HG02759 (cell line): ENCODE results near the gene TSPYL2.

Experiments
- ATAC-seq: cut with Tn5 transposase; IDR thresholded peaks from one replicate; pipeline ENCODE4 v1.9.1; 2021; ENCODE audit warnings: mild to moderate bottlenecking, moderate library complexity; ENCODE audit not compliant: unreplicated experiment

TSPYL2 gene

DNA sequence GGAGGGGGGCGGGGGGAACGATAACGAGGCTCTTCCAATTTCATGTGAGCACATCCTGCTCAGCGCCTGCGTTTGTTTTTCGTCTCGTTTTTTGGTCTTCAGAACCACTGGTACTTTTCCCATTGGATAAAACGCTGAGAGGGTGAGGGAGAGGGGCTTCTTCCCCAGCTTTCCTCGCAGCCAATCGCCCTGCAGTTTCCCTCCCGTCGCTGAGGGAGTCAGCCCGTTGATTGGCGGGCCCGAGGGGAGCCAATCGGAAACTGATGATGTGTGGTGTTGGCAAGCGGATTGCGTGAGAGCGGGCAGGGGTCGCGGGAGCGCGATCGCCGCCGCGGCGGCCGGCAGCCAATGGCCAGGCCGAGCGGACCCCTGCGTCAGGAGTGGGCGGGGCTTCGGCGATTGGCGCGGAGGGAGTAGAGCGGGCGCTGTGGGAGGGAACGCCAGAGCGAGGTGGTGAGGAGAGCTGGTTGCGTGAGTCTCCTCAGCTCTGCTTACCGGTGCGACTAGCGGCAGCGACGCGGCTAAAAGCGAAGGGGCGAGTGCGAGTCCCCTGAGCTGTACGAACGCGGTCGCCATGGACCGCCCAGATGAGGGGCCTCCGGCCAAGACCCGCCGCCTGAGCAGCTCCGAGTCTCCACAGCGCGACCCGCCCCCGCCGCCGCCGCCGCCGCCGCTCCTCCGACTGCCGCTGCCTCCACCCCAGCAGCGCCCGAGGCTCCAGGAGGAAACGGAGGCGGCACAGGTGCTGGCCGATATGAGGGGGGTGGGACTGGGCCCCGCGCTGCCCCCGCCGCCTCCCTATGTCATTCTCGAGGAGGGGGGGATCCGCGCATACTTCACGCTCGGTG lies at the start of gene TSPYL2:
Gene TSPYL2, plus strand, starts transcription at position 443 of the 848 bp plus-strand sequence. Its CDS starts 132 bp downstream, at position 575.
- peak; percentile 95 for ATAC-seq

DNA sequence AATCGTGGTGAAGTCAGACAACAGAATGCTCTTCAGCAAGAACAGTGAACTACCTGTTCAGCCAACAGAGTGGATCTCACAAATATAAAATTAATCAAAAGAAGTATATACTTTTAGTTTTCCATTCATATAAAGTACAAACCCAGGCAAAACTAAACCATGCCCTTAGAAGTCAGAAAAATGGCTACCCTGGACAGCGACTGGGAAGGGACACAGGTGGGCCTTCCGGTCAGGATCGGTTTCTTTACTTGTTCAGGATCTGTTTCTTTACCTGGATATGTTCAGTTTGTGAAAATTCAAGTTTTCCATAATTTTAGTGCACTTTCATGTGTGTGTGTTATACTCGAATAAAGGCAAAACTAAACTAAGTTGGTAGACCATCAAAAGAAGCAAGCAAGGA lies 46.0 kb upstream of the TSPYL2 start:
- ATAC-seq = no peak

GRCh38 chrX:53039236-53039635 lies 42.9 kb upstream of the TSPYL2 start:
- ATAC-seq = no peak

DNA sequence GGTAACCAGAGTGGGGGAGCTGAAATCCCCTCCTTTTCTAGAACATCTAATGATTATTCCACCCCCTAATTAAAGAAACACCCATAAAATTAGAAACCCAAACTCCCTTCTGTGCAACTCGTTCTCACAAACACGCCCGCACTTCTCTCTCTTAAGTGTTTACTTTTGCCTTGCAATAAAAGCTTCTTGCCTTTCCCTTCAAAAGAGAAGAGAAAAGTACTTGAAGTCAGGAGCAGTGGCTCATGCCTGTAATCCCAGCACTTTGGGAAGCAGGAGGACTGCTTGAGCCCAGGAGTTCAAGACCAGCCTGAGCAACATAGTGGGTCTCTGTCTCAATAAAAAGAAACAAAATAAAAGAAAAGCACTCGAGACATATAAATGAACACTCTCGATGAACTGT lies 37.2 kb upstream of the TSPYL2 start:
- no peak for ATAC-seq

- no peak for ATAC-seq
Observed at GRCh38 chrX:53047228-53047627, 34.9 kb upstream of the TSPYL2 start.

DNA sequence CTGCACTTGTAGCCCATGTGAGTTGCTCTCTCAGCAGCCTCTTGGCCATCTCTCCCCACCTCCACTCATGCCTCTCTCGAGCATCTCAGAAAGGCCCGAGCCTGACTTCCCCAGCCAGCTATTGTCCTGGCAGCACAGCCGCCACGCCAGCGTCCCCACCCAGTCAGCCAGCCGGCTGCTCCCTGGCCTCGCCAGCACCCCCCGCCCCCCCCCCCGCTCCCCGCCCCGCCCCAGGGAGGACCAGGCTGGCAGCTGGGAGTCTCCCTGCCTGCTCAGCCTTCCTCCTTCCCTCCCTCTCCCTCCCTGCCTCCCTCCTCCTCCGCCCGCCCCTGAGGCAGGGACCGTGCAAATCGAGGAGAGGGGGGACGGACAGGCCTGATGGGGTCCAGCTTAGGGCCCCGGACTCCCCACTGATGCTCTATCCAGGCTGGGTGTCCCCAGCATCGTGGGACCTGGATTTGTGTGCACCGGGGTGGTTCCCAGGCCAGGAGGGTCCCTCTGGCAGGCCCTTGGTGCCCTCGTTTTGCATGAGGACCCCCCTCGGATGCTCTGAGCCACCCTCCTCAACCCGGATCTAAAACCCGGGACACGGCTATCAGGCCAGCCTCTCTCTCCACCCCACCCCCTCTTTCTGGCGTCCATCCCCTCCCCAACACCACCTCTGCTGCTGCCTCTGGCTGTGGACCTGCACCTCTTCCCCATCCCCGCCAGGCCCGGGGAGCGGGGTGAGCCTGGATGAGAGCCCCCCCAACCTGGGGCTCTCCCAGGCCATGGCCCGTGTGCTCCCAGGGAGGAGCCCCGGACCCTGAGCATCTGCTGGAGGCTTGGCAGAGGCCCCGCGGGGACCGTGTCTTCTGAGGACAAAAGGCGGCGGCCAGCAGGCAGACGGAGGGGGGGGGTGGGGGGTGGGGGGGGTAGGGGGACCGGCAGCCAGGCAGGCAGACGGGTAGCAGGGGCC lies 33.7 kb upstream of the TSPYL2 start, which contains the start of gene GPR173:
Gene GPR173, plus strand, starts transcription at position 621 of the 958 bp plus-strand sequence. CDS start 27,833 bp downstream, outside the sequence.
- ATAC-seq = no peak

DNA sequence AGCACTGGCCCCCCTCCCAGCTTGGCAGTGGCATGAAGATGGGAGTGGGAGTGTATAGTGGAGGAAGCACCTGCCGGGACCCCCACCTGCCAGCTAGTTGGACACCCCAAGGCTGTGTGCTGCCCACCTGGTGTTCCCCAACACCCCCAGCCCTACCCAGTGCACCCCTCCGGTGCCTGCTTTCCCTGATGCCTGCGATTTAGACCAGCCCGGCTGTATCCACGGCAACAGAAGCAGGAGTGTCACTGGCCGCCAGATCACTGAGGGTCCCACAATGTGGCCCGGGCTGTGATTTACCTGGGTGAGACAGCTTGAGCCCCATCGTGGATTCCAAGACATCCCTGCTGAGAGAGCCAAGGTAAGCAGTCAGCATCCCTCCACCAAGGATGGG lies 33.0 kb upstream of the TSPYL2 start:
- no peak for ATAC-seq

DNA sequence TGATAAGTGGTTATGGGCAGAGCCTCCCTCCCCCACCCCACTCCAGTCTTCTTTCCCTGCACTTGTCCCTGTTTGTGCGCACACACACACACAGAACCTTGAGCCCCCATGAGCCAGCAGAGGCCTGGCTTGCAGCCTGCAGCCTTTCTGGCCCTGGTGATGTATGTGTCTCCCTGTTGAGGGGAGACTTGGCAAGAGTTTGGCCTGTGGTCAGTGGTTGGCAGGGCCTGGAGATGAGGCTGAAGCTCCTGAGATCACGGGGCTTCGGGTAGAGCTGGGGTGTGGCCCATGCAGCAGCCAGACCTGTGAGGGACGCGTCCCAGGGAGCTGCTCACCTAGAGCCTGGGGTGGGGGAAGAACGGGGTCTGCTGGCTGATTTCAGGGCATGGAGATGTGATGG lies 31.3 kb upstream of the TSPYL2 start:
- no peak for ATAC-seq

- ATAC-seq = no peak
Observed at GRCh38 chrX:53055244-53055849, 26.8 kb upstream of the TSPYL2 start.

GRCh38 chrX:53056292-53056691 lies 25.9 kb upstream of the TSPYL2 start:
- no peak for ATAC-seq

GRCh38 chrX:53065104-53065503 lies 17.1 kb upstream of the TSPYL2 start:
- ATAC-seq = no peak

GRCh38 chrX:53071064-53071463 lies 11.1 kb upstream of the TSPYL2 start:
- no peak for ATAC-seq

DNA sequence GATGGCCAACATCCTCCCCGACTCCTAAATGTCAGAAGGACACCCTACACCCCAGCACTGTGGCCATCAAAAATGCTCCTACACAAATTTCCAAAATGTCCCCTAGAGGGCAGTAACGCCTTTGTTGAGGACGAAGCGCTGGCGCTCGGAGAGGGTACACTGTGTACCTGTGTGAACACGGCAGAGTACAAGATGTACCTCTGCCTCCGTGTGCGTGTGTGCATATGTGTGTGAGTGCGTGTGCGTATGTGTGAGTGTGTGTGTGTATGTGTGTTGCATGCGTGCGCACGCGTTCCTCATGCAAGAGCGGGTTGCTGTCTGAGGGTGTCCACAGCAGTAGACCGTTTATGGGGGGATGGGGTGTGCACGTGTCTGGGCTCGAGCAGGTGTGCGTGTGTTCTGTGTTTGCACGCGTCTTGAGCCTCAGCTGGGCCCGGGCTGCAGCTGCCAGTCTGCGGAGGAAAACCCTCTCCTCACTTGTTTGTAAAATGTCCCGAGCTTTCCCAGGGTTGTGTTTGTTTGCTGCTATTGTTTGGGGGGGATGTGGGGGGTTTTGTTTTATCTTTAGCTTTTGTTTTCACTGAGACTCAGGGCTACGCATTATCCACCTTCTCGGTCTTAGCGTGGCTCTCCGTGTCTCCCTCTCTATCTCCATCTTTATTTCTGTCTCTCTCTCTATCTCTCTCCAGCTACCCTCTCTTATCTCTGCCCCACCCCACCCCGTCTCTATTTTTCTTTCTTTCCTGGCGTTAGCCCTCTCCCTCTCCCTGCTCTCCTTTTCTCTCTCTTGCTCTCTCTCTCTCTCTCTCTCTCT lies 10.4 kb upstream of the TSPYL2 start:
- peak; percentile 84 for ATAC-seq

DNA sequence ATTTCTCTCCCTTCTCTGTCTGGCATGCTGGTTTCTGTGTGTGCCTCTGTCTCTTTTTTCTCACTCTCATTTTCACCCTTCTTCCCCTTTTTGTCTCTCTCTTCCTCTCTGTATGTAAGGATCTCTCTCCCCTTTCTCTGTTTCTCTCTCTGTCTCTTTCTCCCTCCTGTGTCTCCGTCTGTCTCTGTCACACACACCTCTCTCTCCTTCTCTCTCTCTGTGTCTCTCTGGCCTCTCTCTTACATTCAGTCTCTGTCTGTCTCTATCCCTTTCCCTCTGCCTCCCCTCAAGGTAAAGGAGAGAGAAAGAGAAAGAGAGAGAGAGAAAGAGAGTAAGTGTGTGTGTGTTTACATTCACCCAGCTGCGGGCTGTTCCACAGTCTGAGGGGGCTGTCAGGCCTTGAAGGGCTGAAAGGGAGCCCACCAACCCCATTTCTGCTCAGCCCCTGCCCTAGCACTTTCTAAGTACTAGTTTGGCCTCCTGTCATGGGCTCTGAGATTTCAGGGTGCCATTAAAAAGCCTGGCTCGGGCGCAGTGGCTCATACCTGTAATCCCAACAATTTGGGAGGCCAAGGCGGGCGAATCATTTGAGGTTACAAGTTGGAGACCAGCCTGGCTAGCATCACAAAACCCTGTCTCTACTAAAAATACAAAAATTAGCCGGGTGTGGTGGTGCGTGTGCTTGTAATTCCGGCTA lies 9.6 kb upstream of the TSPYL2 start:
- ATAC-seq = no peak

DNA sequence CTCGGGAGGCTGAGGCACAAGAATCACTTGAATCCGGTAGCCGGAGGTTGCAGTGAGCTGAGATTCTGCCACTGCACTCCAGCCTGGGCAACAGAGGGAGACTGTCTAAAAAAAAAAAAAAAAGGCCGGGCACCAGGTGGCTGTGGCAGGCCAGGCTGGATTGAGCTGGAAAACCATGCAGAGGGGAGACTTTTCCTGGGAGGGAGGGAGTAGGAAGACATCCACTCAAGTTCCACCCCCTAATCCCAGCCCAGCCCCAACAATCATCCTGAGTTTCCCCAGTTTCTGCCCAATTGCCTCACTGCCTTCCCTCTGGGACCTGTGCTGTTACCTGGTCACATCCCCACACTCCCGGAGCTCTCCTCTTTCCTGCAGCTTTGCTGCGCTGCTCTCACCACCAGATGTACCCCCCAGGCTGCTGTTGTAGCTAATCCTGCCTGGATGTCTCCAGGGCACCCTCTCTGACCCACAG lies 9.0 kb upstream of the TSPYL2 start:
- no peak for ATAC-seq

- no peak for ATAC-seq
Observed at GRCh38 chrX:53075011-53075410, 7.2 kb upstream of the TSPYL2 start.

DNA sequence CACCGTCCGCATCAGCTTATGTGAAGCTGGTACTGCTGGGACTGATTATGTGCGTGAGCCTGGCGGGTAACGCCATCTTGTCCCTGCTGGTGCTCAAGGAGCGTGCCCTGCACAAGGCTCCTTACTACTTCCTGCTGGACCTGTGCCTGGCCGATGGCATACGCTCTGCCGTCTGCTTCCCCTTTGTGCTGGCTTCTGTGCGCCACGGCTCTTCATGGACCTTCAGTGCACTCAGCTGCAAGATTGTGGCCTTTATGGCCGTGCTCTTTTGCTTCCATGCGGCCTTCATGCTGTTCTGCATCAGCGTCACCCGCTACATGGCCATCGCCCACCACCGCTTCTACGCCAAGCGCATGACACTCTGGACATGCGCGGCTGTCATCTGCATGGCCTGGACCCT lies 5.5 kb upstream of the TSPYL2 start:
- no peak for ATAC-seq

DNA sequence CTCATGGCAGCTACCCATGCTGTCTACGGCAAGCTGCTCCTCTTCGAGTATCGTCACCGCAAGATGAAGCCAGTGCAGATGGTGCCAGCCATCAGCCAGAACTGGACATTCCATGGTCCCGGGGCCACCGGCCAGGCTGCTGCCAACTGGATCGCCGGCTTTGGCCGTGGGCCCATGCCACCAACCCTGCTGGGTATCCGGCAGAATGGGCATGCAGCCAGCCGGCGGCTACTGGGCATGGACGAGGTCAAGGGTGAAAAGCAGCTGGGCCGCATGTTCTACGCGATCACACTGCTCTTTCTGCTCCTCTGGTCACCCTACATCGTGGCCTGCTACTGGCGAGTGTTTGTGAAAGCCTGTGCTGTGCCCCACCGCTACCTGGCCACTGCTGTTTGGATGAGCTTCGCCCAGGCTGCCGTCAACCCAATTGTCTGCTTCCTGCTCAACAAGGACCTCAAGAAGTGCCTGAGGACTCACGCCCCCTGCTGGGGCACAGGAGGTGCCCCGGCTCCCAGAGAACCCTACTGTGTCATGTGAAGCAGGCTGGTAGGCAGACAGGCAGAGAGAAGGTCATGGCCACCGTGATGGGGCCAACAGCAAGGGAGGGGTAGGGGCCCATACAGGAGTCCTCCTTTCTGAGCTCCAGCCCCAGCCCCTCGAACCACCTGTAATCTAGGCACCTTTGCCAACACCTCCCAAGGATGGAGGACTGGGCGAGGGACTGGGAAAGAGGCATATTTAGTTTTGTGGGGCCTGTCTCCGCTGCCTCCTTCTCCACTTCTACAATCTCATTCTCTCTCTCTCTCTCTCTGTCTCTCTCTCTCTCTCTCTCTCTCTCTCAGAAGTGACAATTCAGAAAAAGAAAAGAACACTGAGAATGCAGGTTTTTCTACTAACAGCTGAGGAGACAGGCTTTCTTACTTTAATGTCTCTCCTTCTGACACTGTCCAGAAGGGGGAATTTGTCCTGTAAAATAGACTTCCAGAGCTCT lies 4.7 kb upstream of the TSPYL2 start:
- no peak for ATAC-seq
